Erythroblast (primary cell): Measurements from ENCODE around the gene ARHGAP24.

Source experiments
- GATA1 ChIP-seq: IDR thresholded peaks from 2 replicates; pipeline ENCODE4 v1.6.1; 2011; ENCODE audit warnings: low read depth, mild to moderate bottlenecking, control low read depth, low read length, moderate library complexity
- POLR2A ChIP-seq: IDR thresholded peaks from 2 replicates; pipeline ENCODE4 v1.6.1; 2011; ENCODE audit warnings: mild to moderate bottlenecking, low read length

DNA sequence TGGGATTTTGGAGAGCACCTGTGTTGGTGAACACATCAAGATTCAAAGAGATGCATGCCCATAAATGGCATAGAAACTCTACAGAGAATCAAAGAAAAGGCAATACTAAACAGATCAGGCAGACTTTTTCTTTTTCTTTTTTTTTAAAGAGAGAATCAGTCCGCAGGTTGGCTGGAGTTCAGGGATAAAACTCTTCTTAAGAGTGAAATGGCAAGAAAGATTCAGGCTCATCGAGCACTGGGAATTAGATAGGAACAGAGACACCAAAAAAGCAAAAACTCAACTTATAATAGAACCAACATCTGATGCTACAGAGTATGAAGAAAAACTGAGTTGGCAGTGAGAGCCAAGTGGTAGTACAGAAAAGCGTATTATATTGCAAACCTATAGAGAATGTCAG, 314.3 kb downstream of the ARHGAP24 start:
- TF ChIP-seq POLR2A (no peak), GATA1 (no peak)
